Ishikawa (cell line): ENCODE results near the gene TIAM2.

ENCODE experiments used
- CREB1 ChIP-seq: IDR thresholded peaks from 2 replicates; pipeline ENCODE4 v1.6.1; 2012; ENCODE audit warnings: low read depth
- EP300 ChIP-seq: IDR thresholded peaks from 2 replicates; pipeline ENCODE4 v1.6.1; 2012; ENCODE audit warnings: borderline replicate concordance
- TAF1 ChIP-seq: IDR thresholded peaks from 2 replicates; pipeline ENCODE4 v1.6.1; 2012; ENCODE audit warnings: low read depth, mild to moderate bottlenecking
- TCF12 ChIP-seq: IDR thresholded peaks from 2 replicates; pipeline ENCODE4 v1.6.1; 2012; ENCODE audit warnings: low read depth
- YY1 ChIP-seq: IDR thresholded peaks from 2 replicates; pipeline ENCODE4 v1.6.1; 2012; ENCODE audit warnings: low read depth
- TF ChIP-seq, protein P1 (sequence below): IDR thresholded peaks from 2 replicates; pipeline ENCODE4 v1.6.1; 2012
- TF ChIP-seq, protein P2 (sequence below): IDR thresholded peaks from 2 replicates; pipeline ENCODE4 v1.6.1; 2012; ENCODE audit warnings: low read depth, mild to moderate bottlenecking
- TF ChIP-seq, protein P3 (sequence below): IDR thresholded peaks from 2 replicates; pipeline ENCODE4 v1.6.1; 2012

DNA sequence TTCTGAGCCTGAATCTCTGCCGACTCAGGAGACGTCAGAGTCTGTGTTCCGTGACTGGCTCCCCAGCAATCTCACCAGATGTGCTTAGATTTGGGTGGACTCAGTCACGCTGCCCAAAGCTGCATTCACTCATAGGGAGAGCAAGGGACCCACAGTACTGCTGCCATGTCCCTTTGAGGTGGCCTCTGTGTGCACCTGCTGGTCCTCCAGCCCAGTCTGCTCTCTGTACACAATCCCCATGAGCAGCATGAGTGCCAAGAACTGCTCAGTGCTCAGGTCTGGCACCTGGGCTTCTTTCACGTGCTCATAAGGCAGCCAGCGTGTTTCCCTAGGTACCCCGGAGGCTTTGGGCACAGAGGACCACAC, 44.2 kb upstream of the TIAM2 start:
- TF ChIP-seq, protein P1, sequence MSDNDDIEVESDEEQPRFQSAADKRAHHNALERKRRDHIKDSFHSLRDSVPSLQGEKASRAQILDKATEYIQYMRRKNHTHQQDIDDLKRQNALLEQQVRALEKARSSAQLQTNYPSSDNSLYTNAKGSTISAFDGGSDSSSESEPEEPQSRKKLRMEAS, result no peak
- TF ChIP-seq TAF1, result no peak
- TF ChIP-seq, protein P2, sequence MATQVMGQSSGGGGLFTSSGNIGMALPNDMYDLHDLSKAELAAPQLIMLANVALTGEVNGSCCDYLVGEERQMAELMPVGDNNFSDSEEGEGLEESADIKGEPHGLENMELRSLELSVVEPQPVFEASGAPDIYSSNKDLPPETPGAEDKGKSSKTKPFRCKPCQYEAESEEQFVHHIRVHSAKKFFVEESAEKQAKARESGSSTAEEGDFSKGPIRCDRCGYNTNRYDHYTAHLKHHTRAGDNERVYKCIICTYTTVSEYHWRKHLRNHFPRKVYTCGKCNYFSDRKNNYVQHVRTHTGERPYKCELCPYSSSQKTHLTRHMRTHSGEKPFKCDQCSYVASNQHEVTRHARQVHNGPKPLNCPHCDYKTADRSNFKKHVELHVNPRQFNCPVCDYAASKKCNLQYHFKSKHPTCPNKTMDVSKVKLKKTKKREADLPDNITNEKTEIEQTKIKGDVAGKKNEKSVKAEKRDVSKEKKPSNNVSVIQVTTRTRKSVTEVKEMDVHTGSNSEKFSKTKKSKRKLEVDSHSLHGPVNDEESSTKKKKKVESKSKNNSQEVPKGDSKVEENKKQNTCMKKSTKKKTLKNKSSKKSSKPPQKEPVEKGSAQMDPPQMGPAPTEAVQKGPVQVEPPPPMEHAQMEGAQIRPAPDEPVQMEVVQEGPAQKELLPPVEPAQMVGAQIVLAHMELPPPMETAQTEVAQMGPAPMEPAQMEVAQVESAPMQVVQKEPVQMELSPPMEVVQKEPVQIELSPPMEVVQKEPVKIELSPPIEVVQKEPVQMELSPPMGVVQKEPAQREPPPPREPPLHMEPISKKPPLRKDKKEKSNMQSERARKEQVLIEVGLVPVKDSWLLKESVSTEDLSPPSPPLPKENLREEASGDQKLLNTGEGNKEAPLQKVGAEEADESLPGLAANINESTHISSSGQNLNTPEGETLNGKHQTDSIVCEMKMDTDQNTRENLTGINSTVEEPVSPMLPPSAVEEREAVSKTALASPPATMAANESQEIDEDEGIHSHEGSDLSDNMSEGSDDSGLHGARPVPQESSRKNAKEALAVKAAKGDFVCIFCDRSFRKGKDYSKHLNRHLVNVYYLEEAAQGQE, result no peak
- no peak for TF ChIP-seq EP300
- no peak for TF ChIP-seq TCF12
- TF ChIP-seq, protein P3, sequence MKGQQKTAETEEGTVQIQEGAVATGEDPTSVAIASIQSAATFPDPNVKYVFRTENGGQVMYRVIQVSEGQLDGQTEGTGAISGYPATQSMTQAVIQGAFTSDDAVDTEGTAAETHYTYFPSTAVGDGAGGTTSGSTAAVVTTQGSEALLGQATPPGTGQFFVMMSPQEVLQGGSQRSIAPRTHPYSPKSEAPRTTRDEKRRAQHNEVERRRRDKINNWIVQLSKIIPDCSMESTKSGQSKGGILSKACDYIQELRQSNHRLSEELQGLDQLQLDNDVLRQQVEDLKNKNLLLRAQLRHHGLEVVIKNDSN, result no peak
- TF ChIP-seq CREB1, result no peak
- no peak for TF ChIP-seq YY1
